ENCODE results near the gene NELL1. TPM values are rescaled to one million over a fixed set of nuclear protein-coding genes. Genes with fewer than 3 reads are reported as not detected.

The NELL1 gene
- total RNA-seq, 1 experiment from 2014 or later = not detected

DNA sequence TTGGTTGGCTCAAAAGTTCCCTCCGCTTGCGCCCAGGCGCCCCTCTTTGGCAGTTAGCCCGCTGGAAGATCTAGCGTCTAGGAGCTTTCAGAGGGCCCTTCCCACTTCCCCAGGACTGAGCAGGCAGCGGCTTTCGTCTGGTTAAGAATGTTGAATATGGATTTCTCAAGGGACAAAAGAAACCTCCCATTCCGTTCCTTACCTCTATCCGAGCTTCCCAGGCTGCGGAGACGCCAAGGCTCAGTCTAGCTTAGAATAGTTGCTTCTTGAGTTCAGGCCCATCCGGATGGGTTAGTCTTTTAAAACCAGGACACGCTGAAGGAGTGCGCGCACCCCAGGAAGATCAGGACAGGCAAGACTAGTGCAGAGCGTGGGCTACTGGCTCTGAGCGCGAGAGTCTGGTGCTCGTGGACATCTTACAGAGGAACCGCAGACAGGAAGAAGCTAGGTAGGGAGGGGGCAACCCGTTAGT lies 1.6 kb downstream of the NELL1 start:
- Histone ChIP-seq H3K4me1 (no peaks in the 10 kb centered on the region), H3K9me3 (no peaks in the 10 kb centered on the region), H3K4me3 (ENCODE audit: low read depth, low read length) (no peak overlapping the region), H3K36me3 (ENCODE audit: control insufficient read depth, insufficient read depth, low read length) (no peaks in the 10 kb centered on the region), H3K27me3 (replicated peaks; ENCODE audit: control insufficient read depth, insufficient read depth, low read length) (no peaks in the 10 kb centered on the region)
- TF ChIP-seq, protein P1, sequence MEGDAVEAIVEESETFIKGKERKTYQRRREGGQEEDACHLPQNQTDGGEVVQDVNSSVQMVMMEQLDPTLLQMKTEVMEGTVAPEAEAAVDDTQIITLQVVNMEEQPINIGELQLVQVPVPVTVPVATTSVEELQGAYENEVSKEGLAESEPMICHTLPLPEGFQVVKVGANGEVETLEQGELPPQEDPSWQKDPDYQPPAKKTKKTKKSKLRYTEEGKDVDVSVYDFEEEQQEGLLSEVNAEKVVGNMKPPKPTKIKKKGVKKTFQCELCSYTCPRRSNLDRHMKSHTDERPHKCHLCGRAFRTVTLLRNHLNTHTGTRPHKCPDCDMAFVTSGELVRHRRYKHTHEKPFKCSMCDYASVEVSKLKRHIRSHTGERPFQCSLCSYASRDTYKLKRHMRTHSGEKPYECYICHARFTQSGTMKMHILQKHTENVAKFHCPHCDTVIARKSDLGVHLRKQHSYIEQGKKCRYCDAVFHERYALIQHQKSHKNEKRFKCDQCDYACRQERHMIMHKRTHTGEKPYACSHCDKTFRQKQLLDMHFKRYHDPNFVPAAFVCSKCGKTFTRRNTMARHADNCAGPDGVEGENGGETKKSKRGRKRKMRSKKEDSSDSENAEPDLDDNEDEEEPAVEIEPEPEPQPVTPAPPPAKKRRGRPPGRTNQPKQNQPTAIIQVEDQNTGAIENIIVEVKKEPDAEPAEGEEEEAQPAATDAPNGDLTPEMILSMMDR (IDR thresholded peaks at IDR 0.05; ENCODE audit: insufficient read depth in 1 of 2, low read depth in 1 of 2, low read length in 1 of 2, severe bottlenecking in 1 of 2, unreplicated experiment in 1 of 2) = no peak
- Mint-ChIP-seq H3K27me3 (ENCODE audit: insufficient read depth, unreplicated experiment) (peaks cover 20% of the 10 kb centered on the region), H3K27ac (ENCODE audit: unreplicated experiment) (no peak overlapping the region), H3K4me3 (ENCODE audit: unreplicated experiment) (no peak overlapping the region), H3K9me3 (ENCODE audit: unreplicated experiment) (no peaks in the 10 kb centered on the region), H3K36me3 (ENCODE audit: insufficient read depth, unreplicated experiment) (no peaks in the 10 kb centered on the region), H3K4me1 (ENCODE audit: low read depth, unreplicated experiment) (no peaks in the 10 kb centered on the region)
- intact Hi-C loops (cut with micrococcal nuclease; ENCODE audit: unreplicated experiment) = no loop called here
- no peak for DNase-seq
- no TSS peak for BruUV-seq (replicated peaks)
- POLR2A ChIA-PET = no interaction called here
- CTCF ChIA-PET = interaction anchor here (0.8 kb wide), 1 partner anchor 241 kb away, joined by 3 read pairs; no protein-coding TSS in a partner anchor

DNA sequence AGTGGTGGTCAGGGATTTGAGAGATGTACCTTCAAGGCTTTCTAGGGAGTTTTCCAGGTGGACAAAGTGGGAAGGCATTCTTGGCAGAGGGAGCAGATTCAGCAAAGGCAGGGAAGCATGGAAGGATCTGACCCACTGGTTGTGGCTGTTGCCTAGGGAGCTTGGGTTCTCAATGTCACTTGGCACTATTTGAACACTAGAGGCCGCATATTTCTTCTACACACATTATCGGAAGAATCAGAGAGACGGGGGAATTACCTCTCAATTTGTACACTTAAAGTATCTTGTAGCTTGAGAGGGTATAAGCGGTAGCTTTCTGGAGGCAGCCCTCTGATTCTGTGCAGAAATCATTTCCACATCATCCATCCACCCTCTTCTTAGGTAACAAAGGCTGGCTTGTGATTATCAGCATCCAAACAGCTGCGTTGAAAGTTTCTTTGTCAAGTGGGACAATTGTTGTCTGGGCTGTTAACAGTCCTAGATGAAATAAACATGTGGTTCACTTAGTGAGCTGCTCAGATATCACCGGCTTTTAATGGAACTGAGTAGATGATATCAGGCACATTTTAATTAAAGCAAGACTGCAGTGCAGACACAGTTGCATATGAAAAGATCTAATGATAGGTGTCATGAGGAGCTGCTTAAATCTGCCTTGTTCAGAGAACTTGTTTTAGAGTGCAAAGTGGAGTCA lies 2.6 kb downstream of the NELL1 start:
- Mint-ChIP-seq H3K36me3 (ENCODE audit: insufficient read depth, unreplicated experiment) (no peaks in the 10 kb centered on the region), H3K9me3 (ENCODE audit: unreplicated experiment) (no peaks in the 10 kb centered on the region), H3K27ac (ENCODE audit: unreplicated experiment) (no peak overlapping the region), H3K4me3 (ENCODE audit: unreplicated experiment) (no peak overlapping the region), H3K4me1 (ENCODE audit: low read depth, unreplicated experiment) (no peaks in the 10 kb centered on the region), H3K27me3 (ENCODE audit: insufficient read depth, unreplicated experiment) (peaks cover 20% of the 10 kb centered on the region)
- ChIA-PET POLR2A (no interaction called here), CTCF (interaction anchor here (0.8 to 1.2 kb wide), 2 partner anchors 240 to 544 kb away, joined by 3 read pairs; no protein-coding TSS in a partner anchor)
- H3K4me3 ChIP-seq (ENCODE audit: low read depth, low read length) = no peak overlapping the region
- intact Hi-C loops (cut with micrococcal nuclease; ENCODE audit: unreplicated experiment) = loop anchor here (1.0 kb wide), 1 partner anchor 24 kb away; no protein-coding TSS in a partner anchor
- TF ChIP-seq, protein P1 (IDR thresholded peaks at IDR 0.05; ENCODE audit: insufficient read depth in 1 of 2, low read depth in 1 of 2, low read length in 1 of 2, severe bottlenecking in 1 of 2, unreplicated experiment in 1 of 2) = peak in 1 of 2 experiments; percentile 33
- DNase-seq = no peak
- no peaks in the 10 kb centered on the region for H3K36me3 ChIP-seq (ENCODE audit: control insufficient read depth, insufficient read depth, low read length)
- H3K9me3 ChIP-seq = no peaks in the 10 kb centered on the region
- H3K4me1 ChIP-seq = no peaks in the 10 kb centered on the region
- no peaks in the 10 kb centered on the region for H3K27me3 ChIP-seq (replicated peaks; ENCODE audit: control insufficient read depth, insufficient read depth, low read length)
- no TSS peak for BruUV-seq (replicated peaks)

DNA sequence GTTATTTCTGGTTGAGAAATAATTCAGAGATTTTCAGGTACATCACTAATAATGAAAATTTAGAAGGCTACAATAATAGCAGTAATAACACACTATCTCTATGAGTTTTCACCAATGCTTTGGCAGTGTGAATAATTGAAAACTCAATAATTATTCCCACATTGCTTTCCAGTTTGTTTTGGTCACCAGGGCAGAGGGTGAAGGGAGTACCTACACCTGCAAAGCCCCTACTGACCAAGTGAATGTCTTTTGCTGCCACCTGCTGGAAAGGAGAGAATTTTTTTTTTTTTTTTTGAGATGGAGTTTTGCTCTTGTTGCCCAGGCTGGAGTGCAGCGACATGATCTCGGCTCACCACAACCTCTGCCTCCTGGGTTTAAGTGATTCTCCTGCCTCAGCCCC lies 3.2 kb downstream of the NELL1 start:
- DNase-seq = peak in 1 of 2 experiments; percentile 29
- no peaks in the 10 kb centered on the region for H3K9me3 ChIP-seq
- no TSS peak for BruUV-seq (replicated peaks)
- POLR2A ChIA-PET = no interaction called here
- TF ChIP-seq, protein P1 (IDR thresholded peaks at IDR 0.05; ENCODE audit: insufficient read depth in 1 of 2, low read depth in 1 of 2, low read length in 1 of 2, severe bottlenecking in 1 of 2, unreplicated experiment in 1 of 2) = peak; percentile 40 to 42
- H3K4me3 ChIP-seq (ENCODE audit: low read depth, low read length) = no peak overlapping the region
- no peaks in the 10 kb centered on the region for H3K4me1 ChIP-seq
- H3K27me3 Mint-ChIP-seq (ENCODE audit: insufficient read depth, unreplicated experiment) = peaks cover 20% of the 10 kb centered on the region
- CTCF ChIA-PET = interaction anchor here (1.2 kb wide), 1 partner anchor 544 kb away, joined by 3 read pairs; no protein-coding TSS in a partner anchor
- intact Hi-C loops (cut with micrococcal nuclease; ENCODE audit: unreplicated experiment) = loop anchor here (1.0 kb wide), 1 partner anchor 24 kb away; no protein-coding TSS in a partner anchor
- H3K36me3 ChIP-seq (ENCODE audit: control insufficient read depth, insufficient read depth, low read length) = no peaks in the 10 kb centered on the region
- H3K9me3 Mint-ChIP-seq (ENCODE audit: unreplicated experiment) = no peaks in the 10 kb centered on the region
- no peak overlapping the region for H3K27ac Mint-ChIP-seq (ENCODE audit: unreplicated experiment)
- no peaks in the 10 kb centered on the region for H3K36me3 Mint-ChIP-seq (ENCODE audit: insufficient read depth, unreplicated experiment)
- no peaks in the 10 kb centered on the region for H3K27me3 ChIP-seq (replicated peaks; ENCODE audit: control insufficient read depth, insufficient read depth, low read length)
- H3K4me3 Mint-ChIP-seq (ENCODE audit: unreplicated experiment) = no peak overlapping the region
- H3K4me1 Mint-ChIP-seq (ENCODE audit: low read depth, unreplicated experiment) = no peaks in the 10 kb centered on the region

Data from Caco-2 (cell line).